ENCODE measurements around the gene ERCC1. TPM values are rescaled to one million over a fixed set of nuclear protein-coding genes. Genes with fewer than 3 reads are reported as not detected.
A peak's percentile ranks its signal among the peaks of the same experiment; 100 is the strongest.

Gene ERCC1
- total RNA-seq, 1 experiment from 2014 or later = 43.7 TPM

GRCh38 chr19:45417151-45417550, 6.6 kb downstream of the ERCC1 start:
- Mint-ChIP-seq H3K4me3 (no peak overlapping the region), H3K9me3 (no peaks in the 10 kb centered on the region)
- CTCF ChIA-PET = interaction anchor here (1.5 to 3.8 kb wide), 2 partner anchors 14 to 62 kb away, joined by 4 to 21 read pairs; partner anchors contain the start of gene PPP1R13L

GRCh38 chr19:45414468-45414867, 9.2 kb downstream of the ERCC1 start:
- Mint-ChIP-seq H3K9me3 (no peaks in the 10 kb centered on the region), H3K27me3 (ENCODE audit: low read depth) (no peaks in the 10 kb centered on the region), H3K4me1 (no peaks in the 10 kb centered on the region), H3K36me3 (peaks cover 33% of the 10 kb centered on the region), H3K4me3 (no peak overlapping the region), H3K27ac (no peak overlapping the region)
- TF ChIP-seq FOXJ3 (CRISPR knock-in tag; IDR thresholded peaks at IDR 0.05; ENCODE audit: borderline replicate concordance) = no peak
- TF ChIP-seq E2F5 (CRISPR knock-in tag; IDR thresholded peaks at IDR 0.05) = no peak
- TF ChIP-seq NR1H2 (CRISPR knock-in tag; IDR thresholded peaks at IDR 0.05) = no peak
- TF ChIP-seq JUN (CRISPR knock-in tag; IDR thresholded peaks at IDR 0.05) = no peak
- TF ChIP-seq JAZF1 (CRISPR knock-in tag; IDR thresholded peaks at IDR 0.05) = no peak
- no peak for TF ChIP-seq FOXP1 (CRISPR knock-in tag; IDR thresholded peaks at IDR 0.05; ENCODE audit: borderline replicate concordance)
- no peak for TF ChIP-seq ZNF425 (CRISPR knock-in tag; conservative IDR thresholded peaks at IDR 0.05)
- TF ChIP-seq ZNF396 (CRISPR knock-in tag; IDR thresholded peaks at IDR 0.05; ENCODE audit: borderline replicate concordance) = no peak
- ATAC-seq (no peak), DNase-seq (ENCODE audit: low spot score) (no peak)
- CTCF ChIA-PET = interaction anchor here (0.6 to 3.8 kb wide), 6 partner anchors 11 to 68 kb away, joined by 3 to 21 read pairs (median 3); partner anchors contain the start of gene PPP1R13L
- POLR2A ChIA-PET = interaction anchor here (0.6 to 1.0 kb wide), 2 partner anchors 14 to 31 kb away, joined by 5 read pairs; no protein-coding TSS in a partner anchor

More at GRCh38 chr19:45417151-45417550, 6.6 kb downstream of the ERCC1 start:
- Mint-ChIP-seq H3K27me3 (ENCODE audit: low read depth) (no peaks in the 10 kb centered on the region), H3K36me3 (peaks cover 30% of the 10 kb centered on the region), H3K4me1 (peaks cover 4% of the 10 kb centered on the region; the same call in 1 of the 2 replicates), H3K27ac (peak overlapping the region; percentile 70)
- TF ChIP-seq CREM (CRISPR knock-in tag; IDR thresholded peaks at IDR 0.05) (no peak), IRF1 (CRISPR knock-in tag; IDR thresholded peaks at IDR 0.05) (no peak), ATF2 (CRISPR knock-in tag; IDR thresholded peaks at IDR 0.05; ENCODE audit: borderline replicate concordance, low read depth) (no peak), AFF4 (CRISPR knock-in tag; IDR thresholded peaks at IDR 0.05; ENCODE audit: borderline replicate concordance) (no peak), NFATC4 (CRISPR knock-in tag; IDR thresholded peaks at IDR 0.05) (no peak), ZNF317 (CRISPR knock-in tag; IDR thresholded peaks at IDR 0.05; ENCODE audit: borderline replicate concordance, low read depth) (no peak), EMX1 (CRISPR knock-in tag; IDR thresholded peaks at IDR 0.05) (no peak), ATF1 (CRISPR knock-in tag; IDR thresholded peaks at IDR 0.05) (no peak), USF2 (CRISPR knock-in tag; IDR thresholded peaks at IDR 0.05) (no peak)
- POLR2A ChIA-PET = interaction anchor here (0.9 kb wide), 1 partner anchor 11 kb away, joined by 3 read pairs; no protein-coding TSS in a partner anchor
- ATAC-seq = no peak
- DNase-seq (ENCODE audit: low spot score) = no peak

Data from WTC11 (cell line).